ENCODE data around the gene MINDY4.
A peak's percentile ranks its signal among the peaks of the same experiment; 100 is the strongest.

The MINDY4 gene

DNA sequence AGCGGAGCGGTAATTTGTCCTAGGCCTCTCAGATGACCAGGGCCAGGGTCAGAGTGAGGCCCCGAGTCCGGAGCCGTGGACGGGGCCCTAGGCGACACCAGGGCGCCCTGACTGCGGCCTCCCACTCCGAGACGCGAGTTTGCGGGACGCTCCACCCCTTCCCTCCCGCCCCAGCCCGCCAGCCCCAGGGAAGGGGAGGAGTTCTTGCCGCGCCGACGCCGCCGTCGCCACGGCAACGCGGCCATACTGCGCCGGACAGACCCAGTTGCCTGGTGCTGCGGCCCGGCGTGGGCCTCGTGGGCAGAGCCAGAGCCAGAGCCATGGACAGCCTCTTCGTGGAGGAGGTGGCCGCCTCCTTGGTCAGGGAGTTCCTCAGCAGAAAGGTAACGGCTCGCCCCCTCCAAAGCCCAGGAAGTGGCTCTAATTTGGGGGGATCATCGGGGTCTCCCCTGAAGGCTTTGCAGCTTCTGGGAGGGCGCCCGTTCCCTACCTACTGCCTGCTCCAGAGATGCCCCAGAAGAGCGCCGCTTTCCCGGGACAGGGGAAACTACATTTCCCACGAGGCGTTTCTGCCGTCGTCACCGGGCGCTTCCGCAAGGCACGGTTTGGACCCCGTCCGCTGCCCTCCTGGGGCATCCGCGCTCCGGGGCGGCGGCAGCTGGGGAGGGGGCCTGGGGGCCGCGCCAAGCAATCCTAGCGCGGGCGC lies at the start of gene MINDY4:
Gene MINDY4 (plus strand): TSS at position 244 of the 706 bp plus-strand sequence. CDS start 77 bp downstream, at position 321.
- peak; percentile 76 for DNase-seq

DNA sequence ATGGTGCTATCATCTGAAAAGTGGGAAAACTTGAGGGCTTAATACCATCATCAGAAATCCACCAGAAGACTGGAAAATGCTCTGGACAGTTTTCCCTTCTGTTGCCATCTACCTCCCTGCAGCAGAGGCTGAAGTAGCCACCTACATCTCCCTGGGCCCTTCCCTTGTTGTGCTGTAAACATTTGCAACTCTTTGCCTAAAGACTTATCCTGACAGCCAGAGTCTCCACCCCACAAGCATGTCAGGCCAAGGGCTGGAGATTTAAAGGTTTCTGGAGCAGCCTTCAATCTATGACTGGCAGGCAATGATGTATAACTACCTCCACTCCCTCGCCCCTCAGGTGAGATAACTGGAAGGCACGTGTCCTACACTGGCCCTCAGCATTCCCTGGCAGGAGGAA lies 49.0 kb upstream of the MINDY4 start:
- DNase-seq = no peak

DNA sequence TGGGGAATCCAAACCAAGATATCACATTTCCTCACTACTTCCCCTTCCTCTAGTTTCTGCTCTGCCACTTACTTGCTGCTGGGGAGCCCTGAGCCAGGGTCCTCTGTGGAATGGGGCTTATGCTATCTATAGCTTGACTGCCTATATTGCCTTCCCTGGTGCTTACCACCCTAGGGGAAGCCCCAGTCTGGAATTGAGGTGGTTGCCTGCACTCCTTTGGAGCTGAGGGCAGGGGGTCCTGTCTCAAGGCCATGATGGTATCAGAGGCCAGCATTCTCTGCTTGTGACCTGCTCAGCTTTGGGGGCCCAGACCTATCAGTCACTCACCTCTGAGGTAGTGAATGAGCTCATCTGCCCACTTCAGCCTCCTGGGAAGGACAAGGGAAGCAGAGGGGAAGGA lies 48.5 kb upstream of the MINDY4 start:
- DNase-seq = no peak

DNA sequence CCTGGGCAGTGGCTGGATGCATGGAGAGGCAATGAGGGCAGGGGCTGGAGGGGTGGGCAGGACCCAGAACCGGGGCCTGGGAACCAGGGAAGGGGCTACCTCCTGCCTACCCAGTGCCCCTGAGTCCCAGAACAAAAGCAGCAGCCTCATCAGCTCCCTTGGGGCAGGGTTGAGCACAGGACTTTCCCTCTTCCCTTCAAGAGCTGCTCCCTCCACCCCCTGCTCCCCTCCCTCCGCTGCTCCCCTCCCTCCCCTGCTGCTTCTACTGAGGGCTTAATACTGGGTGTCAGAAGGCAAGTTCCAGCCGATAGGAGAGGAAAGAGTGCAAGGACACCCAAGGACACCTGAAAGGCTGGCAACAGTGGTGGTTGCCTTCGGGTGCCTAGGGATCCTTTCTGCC lies 47.4 kb upstream of the MINDY4 start:
- no peak for DNase-seq

DNA sequence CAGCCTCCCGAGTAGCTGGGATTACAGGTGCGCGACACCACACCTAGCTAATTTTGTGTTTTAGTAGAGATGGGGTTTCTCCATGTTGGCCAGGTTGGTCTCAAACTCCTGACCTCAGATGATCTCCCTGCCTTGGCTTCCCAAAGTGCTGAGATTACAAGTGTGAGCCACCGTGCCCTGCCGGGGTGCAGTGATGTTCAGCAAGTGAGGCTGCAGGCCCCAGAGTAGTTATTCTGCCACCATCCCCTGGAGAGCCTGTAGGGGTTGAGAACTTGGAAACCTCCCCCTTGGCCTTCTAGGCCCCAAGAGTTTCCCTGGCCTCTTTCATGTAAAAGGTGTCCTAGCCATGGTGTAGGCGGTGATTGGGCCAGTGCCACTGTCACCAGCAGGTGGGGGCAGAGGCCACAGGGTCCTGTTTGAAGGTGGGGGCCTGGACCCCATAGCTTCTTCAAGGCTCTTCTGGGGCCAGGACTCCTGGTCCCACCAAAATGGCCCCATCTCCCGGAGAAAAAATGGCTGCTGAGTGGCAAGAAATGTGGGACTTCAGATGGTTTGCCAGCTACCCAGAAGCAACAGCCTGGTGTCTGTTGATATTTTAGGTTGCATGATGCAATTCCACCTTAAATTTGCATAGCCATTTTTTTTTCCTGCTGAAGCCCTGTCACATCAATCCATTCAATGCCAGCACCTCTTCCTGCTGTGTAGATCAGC lies 44.8 kb upstream of the MINDY4 start:
- DNase-seq = peak; percentile 50

DNA sequence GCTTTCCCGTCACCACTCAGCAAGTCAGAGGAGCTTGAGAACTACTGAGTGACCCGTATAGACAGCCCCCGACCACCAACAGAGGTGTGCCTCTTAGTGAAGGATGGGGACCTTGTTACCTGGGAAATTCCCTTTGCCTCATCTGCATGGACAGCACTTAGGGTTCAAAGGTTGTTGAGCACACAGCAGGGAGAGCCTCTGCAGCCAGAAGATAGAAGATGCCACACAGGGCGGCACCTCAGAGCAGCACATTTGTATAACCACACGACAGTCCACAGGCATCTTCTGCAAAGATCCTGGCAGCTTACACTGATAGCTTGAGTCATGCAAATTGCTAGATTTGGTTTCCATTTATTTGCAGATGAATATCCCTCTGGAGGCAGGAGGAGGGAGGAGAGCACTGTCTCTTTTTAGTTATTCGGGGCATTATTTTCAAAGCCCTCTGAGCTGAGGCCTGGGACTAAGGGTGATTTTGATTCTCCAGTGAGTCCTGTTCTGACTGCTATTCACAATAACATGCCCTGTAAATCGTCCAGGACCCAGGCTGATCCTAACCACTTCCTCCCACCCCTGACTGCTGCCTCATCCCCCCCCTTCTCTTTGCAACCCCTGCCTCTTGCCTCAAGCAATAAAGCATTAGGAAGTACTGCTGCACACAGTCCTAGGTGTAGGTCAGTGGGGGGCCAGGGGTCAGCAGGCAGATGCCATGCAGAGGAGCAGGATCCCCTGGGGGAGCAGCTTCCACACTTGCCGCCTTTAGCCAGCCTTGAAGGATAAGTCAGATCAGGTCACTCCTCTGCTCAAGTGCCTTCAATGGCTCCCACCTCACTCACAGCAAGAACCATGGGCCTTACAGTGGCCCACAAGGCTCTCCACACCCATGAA lies 43.9 kb upstream of the MINDY4 start:
- DNase-seq = peak; percentile 68

DNA sequence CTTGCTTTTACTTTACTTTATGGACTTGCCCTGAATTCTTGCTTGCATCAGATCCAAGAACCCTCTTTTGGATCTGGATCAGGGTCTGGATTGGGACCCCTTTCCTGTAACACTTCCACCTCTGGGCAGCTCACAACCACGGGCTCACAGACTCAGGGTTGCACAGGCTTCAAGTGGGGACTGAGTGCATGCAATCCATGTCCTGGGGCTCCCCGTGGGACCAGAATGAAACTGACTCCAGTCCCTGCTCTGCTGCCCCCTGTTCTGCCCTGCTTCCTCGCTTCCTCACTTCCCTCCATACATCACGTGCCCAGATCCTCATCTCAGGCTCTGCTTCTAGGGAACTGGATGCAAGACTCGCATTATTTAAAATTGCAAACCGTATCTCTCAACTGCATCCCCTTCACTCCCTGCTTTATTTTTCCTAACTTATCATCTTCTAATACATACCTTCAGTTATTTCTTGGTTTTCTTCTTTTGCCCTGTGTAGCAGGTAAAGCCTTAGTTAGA lies 42.6 kb upstream of the MINDY4 start:
- DNase-seq = no peak

DNA sequence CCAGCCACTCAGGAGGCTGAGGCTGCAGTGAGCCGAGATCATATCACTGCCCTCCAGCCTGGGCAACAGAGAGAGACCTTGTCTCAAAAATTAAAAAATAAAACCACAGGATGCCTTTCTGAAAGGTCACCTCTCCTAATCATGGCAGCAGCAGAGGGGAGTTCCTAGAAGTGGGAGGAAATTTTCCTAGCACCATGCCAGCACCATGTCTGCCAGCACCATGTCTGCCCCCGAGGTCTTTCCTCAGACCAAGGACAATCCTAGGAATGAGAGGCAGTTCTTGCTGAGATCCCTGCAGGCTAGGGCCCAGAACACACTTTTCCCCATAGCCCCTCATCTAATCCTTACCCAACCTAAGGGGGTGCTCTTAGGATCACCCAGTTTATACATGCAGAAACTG lies 41.6 kb upstream of the MINDY4 start:
- no peak for DNase-seq

DNA sequence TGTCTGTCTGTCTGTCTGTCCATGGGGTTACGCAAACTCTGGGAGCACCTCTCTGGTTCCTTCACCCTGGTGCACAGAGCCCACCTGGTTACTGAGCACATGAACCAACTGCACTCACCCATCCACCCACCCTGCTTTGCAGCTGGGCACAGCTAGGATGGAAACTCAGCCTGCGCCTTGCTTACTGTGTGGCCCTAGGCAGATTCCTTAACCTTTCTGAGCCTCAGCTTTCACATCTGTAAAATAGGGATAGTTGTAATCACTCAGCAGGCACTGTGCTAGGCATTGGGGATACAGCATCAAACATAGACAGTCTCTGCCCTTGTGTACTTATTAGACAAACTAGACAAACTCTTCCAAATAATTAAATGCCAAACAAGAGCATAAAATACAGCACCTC lies 41.1 kb upstream of the MINDY4 start:
- no peak for DNase-seq

DNA sequence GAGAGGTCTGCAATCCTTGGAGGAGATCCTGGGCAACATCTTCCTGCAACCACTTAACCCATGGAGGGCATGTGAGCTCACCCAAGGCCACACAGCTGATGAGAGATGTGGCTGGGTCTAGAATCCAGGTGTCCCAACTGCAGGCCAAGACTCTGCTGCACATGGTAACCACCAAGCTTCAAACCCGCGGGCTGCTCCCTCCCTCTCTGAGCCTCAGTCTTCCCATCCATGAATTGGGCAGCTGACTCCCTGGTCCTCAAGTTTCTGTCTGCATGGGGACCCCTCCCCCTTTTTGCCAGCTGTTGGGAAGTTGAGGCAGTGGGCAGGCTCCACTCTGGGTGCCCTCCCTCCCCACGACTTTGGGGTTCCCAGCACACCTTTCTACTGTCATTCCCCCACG lies 40.2 kb upstream of the MINDY4 start:
- DNase-seq = no peak

DNA sequence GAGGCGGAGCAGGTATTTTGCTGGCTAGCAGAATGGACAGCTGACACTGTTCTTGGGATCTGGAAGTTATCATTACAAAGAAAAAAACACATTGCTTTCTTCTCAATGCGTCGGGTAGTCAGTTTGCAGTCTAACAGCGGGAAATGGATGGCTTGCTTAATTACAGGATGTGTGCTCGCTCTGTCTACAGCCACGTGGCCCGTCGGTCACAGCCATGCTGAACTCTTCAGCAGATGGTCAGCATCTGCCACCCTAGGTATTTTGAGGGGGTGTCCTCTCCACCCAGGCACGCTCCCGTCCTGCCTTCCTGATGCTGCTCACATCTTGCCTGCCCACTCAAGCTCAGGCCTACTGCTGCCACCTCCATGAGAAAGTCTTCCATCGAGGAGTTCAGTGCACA lies 39.6 kb upstream of the MINDY4 start:
- no peak for DNase-seq

DNA sequence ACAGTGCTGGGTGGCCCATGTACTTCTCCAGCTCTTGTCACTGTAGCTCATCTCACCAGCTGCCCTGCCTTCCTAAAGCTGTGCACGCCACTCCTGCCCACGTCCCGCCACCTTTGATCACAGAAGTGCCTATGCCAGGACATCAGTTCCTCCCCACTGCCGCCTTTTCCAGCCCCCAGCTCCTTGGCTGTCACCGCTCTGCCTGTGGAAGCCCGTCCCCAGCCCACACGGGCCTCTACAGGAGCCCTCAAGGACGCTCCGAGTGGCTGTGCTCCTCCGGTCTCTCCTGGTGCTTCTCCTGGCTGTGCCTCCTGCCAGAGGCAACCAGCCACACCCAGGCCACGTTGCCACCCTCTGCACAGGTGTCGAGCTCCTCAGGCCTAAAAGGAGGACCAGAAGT lies 38.6 kb upstream of the MINDY4 start:
- DNase-seq = no peak

DNA sequence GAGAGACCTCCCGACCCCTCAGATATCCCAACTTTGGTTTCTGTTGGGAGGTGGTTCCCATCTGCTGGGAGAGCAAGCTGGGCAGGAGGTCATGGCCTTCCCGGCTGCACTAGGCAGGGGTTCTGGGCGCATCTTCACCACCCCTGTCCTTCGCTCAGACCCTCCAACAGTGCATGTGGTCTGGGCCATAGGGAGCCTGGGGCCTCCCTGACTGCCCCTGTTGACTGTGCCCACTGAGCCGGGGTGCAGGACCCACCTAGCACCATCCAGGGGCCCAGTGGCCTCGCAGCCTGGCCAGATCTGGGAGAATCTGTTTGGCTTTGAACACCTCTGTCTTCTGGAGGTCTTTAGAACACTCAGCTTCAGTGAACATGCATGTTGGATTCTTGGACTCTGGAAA lies 38.0 kb upstream of the MINDY4 start:
- no peak for DNase-seq

DNA sequence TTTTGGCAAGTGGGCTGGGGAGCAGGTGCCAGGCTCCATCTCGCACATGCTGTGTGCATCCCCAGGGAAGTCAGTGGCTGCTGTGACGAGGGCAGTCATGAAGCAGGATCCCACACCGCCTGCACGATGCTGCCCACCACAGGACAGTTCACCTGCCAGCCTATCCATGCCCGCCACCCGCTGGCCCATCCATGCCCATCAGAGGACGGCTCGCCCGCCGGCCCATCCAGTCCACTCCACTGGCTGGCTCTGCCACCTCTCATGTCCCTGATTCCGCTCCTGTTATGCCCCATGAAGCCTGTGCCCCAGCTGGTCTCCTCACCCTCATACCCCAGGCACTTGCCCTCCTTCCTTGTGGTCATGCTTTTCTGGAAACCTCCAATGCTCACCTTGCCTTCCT lies 37.5 kb upstream of the MINDY4 start:
- no peak for DNase-seq

DNA sequence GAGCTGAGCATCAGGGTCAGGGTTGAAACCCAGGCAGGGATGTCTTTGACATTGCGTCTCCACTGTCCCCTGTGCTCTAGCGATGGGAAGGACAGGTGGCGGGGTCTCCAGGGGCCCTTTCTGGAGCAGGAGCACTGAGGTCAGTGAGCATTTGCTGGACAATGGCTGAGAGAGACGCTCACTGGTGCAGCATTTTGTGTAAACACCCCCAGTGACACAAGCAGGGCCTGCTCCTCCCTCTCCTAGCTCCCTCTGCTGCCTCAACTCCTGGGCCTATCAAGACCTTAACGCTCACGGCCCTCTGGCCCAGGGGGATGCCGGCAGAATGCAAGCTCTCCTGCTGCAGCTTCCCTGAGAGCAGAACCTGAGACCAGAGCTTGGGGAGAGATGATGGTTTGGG lies 36.7 kb upstream of the MINDY4 start:
- no peak for DNase-seq

DNA sequence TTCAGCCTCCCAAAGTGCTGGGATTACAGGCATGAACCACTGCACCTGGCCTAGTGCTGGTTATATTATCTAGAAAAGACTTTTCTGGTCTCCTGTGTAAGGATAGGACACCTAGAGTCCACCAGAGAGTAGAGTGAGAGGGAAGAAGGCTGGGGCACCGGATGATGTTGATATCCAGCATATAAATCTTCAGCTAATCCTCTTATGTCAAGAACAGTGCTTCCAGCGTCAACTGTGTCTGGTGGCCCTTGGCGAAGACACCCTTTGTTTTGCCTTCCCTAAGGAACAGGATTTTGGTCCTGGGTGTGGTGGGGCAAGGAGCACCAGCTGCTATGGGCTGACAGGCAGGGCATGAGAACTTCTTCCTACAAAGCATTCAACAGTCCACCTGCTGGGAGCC lies 35.6 kb upstream of the MINDY4 start:
- no peak for DNase-seq

DNA sequence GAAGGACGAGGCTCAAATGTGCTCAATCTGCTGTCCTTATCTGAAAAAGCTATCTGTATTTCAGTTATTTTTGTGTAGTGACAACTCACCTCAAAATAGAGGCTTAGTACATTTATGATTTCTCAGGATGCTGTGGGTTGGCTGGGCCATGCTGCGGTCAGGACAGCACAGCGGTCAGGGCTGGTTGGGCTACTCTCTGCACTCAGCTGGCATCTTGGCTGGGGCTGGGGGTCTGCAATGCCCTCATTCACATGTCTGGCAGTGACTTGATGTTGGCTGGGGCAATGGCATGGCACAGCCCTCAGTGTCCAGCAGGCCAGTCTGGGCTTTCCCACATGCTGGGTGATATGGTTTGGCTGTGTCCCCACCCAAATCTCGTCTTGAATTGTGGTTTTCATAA lies 34.9 kb upstream of the MINDY4 start:
- DNase-seq = no peak

DNA sequence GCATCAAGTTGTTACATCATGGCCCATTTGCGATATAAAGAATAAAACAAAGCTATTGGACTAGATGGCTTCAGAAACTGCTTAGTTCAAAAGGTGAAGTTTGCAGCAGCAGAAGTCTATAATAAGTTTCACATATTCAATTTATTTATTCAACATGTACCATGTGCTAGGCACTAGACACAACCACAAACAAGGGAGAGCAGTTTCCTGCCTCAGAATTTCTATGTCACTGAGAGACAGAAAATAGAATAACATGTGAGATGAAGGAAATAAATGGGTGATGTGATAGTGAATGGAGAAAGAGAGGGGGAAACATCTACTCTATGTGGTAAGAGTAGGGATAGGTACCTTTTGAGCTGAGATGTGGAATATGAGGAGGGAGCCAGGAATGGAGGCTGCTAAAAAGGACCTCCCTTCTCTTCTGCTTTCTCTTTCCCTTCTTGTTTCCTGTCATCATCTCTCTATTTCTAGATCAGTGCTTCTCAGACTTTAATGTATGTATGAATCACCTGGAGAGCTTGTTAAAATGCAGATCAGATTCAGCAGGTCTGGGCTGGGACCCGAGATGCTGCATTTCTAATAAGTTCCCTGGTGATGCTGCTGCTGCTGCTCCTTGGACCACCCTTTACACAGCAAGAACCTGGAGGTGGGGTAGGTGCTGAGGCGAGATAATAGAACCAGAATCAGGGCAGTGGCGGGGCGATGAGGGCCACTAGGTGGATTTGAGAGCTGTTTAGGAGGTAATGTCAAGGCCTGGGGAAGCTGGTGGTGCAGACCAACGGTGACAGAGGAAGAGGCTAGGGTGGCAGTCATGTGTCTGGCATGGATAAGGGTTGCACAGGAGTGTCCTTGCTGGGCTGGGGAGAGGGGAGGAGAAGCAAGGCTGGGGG lies 32.9 kb upstream of the MINDY4 start:
- DNase-seq = peak; percentile 37

DNA sequence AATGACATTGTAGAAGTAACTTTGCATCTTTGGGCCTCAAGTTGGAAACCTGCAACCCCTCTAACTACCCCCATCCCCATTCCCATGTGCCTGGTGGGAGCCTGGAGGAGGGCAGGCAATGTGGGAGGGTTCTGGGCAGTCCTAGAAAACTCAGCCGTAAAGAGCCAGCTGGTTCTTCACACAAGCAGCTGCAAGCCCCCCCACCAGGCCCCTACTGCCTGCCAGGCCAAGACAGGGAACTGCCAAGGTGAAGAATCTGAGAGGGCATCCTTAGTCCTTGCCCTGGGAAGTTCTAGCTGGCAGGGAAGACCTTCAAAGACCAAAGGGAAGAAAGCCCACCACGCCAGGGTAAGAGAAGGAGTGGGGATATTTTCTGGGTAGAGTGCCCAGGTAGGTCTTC lies 31.5 kb upstream of the MINDY4 start:
- no peak for DNase-seq

DNA sequence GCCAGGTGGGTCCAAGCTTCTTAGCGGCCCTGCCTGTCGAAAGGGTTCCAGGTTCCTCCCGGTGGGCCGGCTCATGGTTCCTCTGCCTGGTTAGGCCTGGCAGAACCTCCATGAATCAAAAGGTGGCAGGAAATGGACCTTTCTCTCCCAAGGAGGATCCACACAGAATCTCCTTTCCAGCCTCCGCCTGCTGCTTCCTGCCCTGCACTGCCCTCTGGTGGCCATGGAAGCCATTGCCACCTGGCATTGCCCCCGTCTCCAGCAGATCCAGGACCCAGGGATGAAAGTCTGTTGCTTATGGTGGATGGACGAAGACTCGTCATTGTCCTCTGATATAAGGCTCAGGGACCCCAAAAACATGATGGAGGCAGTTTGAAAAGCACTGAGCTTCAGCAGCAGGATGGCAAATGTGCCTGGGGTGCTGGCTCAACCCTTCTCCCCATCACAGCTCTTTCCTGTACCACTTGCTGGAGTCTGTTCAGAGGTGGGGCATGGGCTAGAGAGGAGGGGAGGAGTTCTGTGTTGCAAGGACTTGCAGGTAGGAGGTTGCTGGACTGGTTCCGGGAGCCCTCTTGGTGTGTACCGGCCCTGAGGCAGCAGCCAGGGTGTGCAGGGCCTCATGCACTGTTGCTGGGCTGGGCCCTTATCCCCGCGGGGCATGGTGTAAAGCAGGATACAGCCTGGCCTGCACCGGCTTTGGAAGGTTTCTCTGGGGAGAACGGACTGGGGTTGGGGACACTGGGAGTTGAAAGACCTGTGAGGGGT lies 30.6 kb upstream of the MINDY4 start:
- peak; percentile 83 for DNase-seq

DNA sequence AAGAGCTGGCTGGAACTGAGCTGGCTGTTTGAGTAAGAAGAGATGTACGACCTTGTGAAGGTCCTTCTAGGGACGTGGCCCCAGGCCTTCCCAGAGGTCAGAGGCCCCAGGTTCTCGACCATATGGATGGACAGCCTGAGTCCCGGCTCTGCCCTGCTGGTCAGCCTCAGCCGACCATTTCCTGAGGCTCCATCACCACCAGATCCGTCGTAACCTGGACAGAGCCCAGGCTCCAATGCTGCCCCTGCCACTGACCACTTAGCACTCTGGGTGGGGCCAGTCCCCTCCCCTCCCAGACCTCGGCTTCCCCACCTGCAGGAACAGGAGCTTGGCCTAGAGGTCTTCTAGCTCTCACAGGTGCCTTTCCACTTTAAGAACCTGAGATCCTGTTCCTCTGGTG lies 29.9 kb upstream of the MINDY4 start:
- DNase-seq = no peak

All from CD4-positive, alpha-beta T cell treated with Interleukin-6 for 4 hours (primary cell).